ENCODE results near the gene PCCA. TPM values are rescaled to one million over a fixed set of nuclear protein-coding genes. Genes with fewer than 3 reads are reported as not detected.

PCCA gene
- total RNA-seq, 4 donors from 2014 or later, result 29.5 to 55.5 (median 38.3) TPM

DNA sequence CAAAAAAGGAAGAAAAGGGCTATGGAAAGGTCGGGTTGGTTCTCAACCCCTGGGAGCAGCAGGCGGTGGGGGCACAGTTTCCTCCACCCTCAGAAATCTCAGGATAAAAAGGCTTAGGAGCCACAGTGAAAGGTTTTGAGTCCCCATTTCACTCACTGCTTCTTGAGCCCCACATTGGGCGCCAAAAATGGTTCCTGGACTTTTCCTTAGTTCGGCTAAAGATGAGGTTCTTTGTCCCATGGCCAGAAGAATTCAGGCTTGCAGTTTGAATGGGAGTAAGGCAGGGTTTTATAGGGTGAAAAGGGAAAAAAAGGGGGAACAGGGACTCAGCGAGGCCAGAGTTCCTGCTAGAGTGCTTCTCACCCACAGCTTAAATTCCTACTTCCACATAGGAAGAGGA lies 320.2 kb downstream of the PCCA start:
- H3K4me3 ChIP-seq, result no peak overlapping the region
- WGBS, 2 donors, result 96 to 98% methylated on average over 5 of the region's 5 CpGs
- no peaks in the 10 kb centered on the region for H3K4me1 ChIP-seq
- H3K9me3 ChIP-seq, result peaks cover 4 to 68% (median 21%) of the 10 kb centered on the region in 4 donors
- no peak for DNase-seq (ENCODE audit: low spot score in 2 of 2)
- TF ChIP-seq, protein P1, sequence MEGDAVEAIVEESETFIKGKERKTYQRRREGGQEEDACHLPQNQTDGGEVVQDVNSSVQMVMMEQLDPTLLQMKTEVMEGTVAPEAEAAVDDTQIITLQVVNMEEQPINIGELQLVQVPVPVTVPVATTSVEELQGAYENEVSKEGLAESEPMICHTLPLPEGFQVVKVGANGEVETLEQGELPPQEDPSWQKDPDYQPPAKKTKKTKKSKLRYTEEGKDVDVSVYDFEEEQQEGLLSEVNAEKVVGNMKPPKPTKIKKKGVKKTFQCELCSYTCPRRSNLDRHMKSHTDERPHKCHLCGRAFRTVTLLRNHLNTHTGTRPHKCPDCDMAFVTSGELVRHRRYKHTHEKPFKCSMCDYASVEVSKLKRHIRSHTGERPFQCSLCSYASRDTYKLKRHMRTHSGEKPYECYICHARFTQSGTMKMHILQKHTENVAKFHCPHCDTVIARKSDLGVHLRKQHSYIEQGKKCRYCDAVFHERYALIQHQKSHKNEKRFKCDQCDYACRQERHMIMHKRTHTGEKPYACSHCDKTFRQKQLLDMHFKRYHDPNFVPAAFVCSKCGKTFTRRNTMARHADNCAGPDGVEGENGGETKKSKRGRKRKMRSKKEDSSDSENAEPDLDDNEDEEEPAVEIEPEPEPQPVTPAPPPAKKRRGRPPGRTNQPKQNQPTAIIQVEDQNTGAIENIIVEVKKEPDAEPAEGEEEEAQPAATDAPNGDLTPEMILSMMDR (IDR thresholded peaks at IDR 0.05), result no peak
- TF ChIP-seq POLR2A (IDR thresholded peaks at IDR 0.05) (no peak), EP300 (IDR thresholded peaks at IDR 0.05) (no peak)
- H3K27ac ChIP-seq, result no peak overlapping the region
- H3K27me3 ChIP-seq, result no peaks in the 10 kb centered on the region
- H3K36me3 ChIP-seq, result peaks cover 0 to 68% (median 0%) of the 10 kb centered on the region in 3 donors

DNA sequence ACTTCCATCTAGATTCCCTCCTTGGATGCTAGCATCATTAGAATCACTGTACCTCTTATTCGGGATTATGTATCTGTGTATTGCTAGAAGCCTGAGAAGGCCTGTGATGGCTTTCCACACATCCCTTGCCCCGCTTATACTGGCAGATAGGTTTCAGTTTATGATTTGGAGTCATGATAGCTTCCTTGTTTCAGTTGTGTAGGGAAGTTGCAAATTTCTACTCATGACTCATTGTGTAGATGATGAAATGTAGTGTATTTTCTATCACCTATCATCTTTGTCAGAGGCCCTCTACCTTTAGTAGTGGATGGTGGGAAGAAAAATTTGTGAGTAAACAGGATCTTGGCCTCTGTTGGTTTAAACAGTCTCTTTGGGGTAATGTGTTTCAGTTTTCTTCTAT lies 334.5 kb downstream of the PCCA start:
- Histone ChIP-seq H3K27ac (no peak overlapping the region), H3K4me3 (no peak overlapping the region), H3K9me3 (no peaks in the 10 kb centered on the region), H3K4me1 (no peaks in the 10 kb centered on the region), H3K27me3 (no peaks in the 10 kb centered on the region), H3K36me3 (peaks cover 0 to 43% (median 0%) of the 10 kb centered on the region in 3 donors)
- DNase-seq (ENCODE audit: low spot score in 2 of 2), result no peak
- WGBS, 2 donors, result 88 to 97% methylated on average over 2 of the region's 2 CpGs
- TF ChIP-seq EP300 (IDR thresholded peaks at IDR 0.05) (no peak), POLR2A (IDR thresholded peaks at IDR 0.05) (no peak)
- TF ChIP-seq, protein P1 (IDR thresholded peaks at IDR 0.05), result no peak

DNA sequence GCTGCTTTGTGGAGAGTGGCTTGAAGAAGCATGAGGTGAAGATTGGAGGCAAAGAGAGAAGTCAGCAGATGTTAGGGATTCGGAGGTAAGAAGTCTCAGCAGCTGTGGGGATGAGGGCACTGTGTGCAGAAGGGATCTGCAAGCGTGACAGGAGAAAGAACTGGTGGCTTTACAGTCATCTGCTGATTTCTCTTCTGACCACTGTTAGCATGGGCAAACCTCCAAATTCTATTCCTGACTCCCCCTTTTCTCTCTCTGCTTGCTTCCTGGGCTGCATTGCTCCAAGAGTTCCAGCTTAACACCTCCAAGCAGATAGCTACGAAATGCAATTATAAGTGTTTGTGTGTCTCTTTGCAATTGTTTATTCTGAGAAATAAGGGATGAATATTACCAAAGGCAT lies 340.1 kb downstream of the PCCA start:
- Histone ChIP-seq H3K27me3 (no peaks in the 10 kb centered on the region), H3K9me3 (no peaks in the 10 kb centered on the region), H3K4me1 (no peaks in the 10 kb centered on the region), H3K36me3 (peaks cover 0 to 72% (median 5%) of the 10 kb centered on the region in 3 donors), H3K4me3 (no peak overlapping the region), H3K27ac (no peak overlapping the region)
- no peak for TF ChIP-seq POLR2A (IDR thresholded peaks at IDR 0.05)
- TF ChIP-seq, protein P1 (IDR thresholded peaks at IDR 0.05), result no peak
- TF ChIP-seq EP300 (IDR thresholded peaks at IDR 0.05), result no peak
- 89 to 91% methylated on average over 3 of the region's 3 CpGs for WGBS, 2 donors
- DNase-seq (ENCODE audit: low spot score in 2 of 2), result no peak

DNA sequence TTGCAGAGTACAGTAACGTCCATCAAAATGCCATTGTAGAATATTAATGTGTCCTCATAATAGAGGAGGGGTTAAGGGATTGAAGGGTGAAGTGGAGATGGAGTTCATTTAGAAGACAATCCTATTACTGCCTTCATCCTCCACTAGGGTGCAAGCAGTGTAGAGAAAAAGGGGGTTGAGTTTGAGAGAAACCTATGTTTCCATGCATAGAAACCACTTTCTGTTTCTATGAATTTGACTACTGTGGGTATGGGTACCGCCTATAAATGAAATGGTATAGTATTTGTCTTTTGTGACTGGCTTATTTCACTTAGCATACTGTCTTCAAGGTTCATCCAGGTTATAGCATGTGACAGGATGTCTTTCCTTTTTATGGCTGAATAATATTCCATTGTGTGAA lies 343.7 kb downstream of the PCCA start:
- H3K4me1 ChIP-seq, result no peaks in the 10 kb centered on the region
- no peak overlapping the region for H3K27ac ChIP-seq
- H3K4me3 ChIP-seq, result no peak overlapping the region
- no peaks in the 10 kb centered on the region for H3K27me3 ChIP-seq
- H3K36me3 ChIP-seq, result peaks cover 0 to 69% (median 5%) of the 10 kb centered on the region in 3 donors
- no peak for DNase-seq (ENCODE audit: low spot score in 2 of 2)
- 92 to 94% methylated on average over 2 of the region's 2 CpGs for WGBS, 2 donors
- H3K9me3 ChIP-seq, result no peaks in the 10 kb centered on the region
- TF ChIP-seq, protein P1 (IDR thresholded peaks at IDR 0.05), result no peak
- TF ChIP-seq POLR2A (IDR thresholded peaks at IDR 0.05) (no peak), EP300 (IDR thresholded peaks at IDR 0.05) (no peak)

DNA sequence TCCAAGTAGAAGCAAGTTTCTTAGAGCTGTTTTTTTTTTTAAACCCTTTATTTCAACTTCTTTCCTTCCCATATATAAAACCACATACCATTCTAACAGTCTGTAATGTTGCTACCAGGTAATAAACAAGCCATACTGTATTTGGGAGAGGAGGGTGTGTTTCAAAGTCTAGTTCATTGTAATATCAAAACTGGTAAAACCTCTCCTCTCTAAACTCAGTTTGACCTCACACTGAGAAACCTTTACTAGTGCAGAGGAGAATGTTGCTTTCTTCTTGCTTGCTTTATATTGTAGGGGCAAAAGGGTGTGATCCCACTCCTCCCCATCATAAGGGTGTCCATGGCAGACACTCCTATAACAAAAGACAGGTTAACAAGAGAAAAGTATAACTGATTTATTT lies 344.6 kb downstream of the PCCA start:
- H3K27ac ChIP-seq, result no peak overlapping the region
- no peaks in the 10 kb centered on the region for H3K27me3 ChIP-seq
- H3K4me1 ChIP-seq, result no peaks in the 10 kb centered on the region
- TF ChIP-seq EP300 (IDR thresholded peaks at IDR 0.05) (no peak), POLR2A (IDR thresholded peaks at IDR 0.05) (no peak)
- TF ChIP-seq, protein P1 (IDR thresholded peaks at IDR 0.05), result no peak
- no peak for DNase-seq (ENCODE audit: low spot score in 2 of 2)
- H3K4me3 ChIP-seq, result no peak overlapping the region
- peaks cover 0 to 60% (median 5%) of the 10 kb centered on the region in 3 donors for H3K36me3 ChIP-seq
- no peaks in the 10 kb centered on the region for H3K9me3 ChIP-seq

Data from tibial nerve (tissue), 4 donors.